ENCODE measurements around the gene KRT86.

Gene KRT86

DNA sequence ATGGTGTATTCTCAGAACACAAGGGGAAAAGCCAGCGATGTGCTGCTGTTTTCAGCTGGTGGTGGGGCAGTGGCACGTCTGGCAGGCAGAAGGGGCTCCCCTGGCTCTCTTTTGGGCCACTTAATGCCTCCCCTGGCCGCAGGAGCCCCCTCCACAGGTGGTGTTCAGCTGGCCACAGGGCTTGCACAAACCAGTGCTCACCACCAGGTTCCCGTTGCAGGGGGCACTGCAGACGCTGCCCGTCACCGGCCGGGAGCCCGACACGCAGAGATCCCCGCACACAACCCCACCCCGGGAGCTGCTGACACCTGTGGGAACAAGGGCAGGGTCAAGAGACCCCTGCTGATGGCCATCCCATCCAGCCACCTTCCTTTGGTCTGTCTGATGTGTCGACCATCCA, 40.1 kb downstream of the KRT86 start:
- DNase-seq (ENCODE audit: low spot score): no peak

DNA sequence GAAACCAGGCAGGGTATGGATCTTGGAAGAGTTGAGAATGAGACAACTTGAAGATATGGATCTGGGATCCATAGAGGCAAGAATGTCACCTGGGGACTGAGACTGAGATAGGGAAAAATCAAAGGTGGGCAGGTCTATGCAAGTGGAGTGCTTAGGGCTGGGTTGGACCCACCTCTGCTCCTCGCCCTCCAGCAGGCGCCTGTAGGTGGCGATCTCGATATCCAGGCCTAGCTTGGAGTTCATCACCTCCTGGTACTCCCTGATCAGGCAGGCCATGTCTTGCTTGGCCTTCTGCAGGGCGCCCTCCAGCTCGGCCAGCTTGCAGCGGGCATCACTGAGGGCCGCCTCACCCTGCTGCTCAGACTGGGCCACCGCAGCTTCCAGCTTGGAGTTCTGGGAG, 41.3 kb downstream of the KRT86 start:
- DNase-seq (ENCODE audit: low spot score): peak; percentile 74

DNA sequence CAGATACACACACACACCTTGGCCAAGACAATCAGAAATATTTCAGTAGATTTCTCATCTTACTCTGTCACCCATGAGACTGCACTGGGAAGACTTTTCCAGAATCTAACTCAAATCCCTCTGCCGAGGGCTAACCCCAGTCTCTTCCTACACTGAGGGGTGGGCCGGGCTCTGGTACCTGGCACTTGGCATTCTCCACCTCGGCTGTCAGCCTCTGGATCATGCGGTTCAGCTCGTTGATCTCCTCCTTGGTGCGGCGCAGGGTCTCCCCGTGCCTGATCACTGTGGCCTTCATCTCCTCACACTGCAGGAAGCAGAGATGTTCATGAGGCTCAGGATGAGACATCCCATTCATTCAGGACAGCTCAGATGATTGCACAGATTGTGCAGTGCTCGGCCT, 41.8 kb downstream of the KRT86 start:
- no peak for DNase-seq (ENCODE audit: low spot score)

DNA sequence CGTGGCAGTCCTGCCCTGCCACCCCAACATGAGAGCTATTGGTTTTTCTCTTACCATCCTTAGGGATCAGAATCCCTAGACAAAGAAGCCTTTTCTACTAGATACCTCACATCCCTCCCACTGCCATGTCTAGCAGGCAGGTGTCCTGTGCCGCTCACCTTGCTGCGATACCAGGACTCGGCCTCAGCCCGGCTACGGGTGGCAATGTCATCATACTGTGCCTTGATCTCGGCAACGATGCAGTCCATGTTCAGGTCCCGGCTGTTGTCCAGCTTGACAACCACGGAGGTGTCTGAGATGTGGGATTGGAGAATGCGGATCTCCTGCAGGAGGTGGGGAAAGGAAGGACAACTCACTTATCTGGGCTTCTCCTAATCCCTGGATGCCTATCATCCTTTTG, 42.3 kb downstream of the KRT86 start:
- DNase-seq (ENCODE audit: low spot score): no peak

DNA sequence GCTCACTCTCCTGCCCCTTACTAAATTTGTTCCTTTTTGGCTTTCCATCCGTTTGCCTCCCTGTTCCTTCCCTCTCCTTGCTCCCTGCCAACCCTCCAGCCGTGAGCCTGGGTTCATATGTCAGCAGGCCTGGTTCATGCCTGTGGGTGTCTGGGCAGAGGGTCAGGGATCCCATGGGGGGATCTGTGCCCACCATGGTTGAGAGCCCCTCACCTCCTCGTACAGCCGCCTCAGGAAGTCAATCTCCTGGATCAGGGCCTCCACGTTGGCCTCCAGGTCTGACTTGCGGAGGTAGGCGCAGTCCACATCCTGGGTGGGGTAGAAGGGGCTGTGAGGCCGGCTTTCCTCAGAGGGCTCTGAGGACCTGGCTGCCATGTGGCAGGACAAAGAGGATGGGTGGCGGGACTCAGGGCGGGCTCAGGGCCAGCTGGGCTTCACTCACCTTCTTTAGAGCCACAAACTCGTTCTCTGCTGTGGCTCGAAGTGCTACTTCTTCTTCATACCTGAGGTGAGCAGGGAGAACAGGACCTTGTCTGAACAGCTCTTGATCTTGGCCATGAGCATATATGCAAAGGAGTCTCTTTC, 43.1 kb downstream of the KRT86 start:
- DNase-seq (ENCODE audit: low spot score): no peak

DNA sequence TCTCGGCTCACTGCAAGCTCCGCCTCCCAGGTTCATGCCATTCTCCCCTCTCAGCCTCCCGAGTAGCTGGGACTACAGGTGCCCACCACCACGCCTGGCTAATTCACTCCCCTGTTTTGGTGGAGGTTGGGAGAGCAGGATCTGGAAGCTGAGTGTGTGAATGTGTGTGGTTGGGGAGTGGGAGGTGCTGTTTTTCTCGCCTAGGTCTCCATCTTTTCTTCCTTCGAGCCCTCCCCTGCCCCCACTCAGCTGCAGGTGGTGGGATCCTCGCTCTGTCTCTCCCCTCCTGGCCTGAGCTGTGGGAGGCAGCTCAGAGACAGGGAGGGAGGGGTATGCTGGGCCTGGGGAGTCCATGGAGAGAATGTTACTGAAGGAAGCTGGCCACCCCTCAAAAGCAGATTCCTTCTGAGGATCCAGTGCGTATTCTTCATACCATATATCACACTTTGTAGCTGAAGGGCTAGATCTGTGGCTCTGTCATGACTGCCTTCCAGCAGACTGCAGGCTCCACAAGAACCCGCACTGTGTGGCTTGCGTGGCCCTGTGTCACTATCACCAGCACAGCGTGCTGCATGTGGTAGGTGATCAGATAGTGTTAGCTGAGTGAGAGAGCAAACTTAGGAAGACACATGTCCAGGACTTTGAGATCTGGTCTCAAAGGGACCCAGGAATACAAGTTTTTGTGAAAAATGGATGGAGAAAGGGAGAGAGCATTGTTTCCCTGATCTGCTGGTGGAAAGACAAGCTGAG, 44.0 kb downstream of the KRT86 start:
- no peak for DNase-seq (ENCODE audit: low spot score)

DNA sequence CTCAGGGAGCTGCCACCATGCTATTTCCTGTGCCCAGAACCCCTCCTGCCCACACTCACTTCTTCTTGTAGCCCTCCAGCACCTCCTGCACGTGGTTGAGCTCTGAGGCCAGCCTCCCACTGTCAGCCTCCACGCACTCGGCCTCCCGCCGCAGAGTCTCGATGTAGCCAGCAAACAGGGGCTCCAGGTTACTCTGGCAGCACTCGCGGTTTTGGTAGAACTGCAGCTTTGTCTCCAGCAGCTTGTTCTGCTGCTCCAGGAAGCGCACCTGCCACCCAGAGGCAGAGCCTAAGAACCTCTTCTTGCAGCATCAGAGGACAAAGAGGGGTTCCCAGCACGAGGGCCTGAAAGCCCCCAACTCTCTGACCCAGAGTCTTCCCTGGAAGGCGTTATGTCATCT, 44.7 kb downstream of the KRT86 start:
- no peak for DNase-seq (ENCODE audit: low spot score)

DNA sequence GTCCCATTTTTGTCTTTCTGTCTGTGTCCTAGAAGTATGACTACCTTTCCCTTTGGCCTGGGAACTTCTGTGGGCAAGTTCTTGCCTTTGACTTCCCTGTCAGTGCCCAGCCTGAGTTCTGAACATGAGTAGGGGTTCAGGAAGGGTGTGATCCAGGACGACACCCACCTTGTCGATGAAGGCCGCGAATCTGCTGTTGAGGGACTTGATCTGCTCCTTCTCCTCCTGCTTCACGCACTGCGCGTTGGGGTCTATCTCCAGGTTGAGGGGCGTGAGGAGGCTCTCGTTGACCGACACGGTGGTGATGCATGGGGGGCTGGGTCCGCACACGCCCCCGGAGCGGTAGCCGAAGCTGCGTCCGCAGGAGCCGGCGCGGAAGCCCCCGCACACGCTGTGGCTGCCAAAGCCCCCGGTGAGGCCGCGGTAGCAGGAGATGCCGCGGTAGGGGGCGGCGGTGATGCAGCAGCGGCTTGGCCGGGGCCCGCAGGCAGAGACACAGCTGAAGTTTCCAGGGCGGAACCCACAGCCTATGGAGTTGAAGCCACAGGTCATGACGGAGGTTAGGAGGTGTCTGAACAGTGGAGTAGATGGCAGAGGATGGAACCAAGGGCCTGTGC, 46.4 kb downstream of the KRT86 start, which contains the start of gene KRT83:
Gene KRT83 (minus strand): TSS at position 615 of the 617 bp plus-strand sequence. CDS start 63 bp downstream, at position 552.
- no peak for DNase-seq (ENCODE audit: low spot score)

DNA sequence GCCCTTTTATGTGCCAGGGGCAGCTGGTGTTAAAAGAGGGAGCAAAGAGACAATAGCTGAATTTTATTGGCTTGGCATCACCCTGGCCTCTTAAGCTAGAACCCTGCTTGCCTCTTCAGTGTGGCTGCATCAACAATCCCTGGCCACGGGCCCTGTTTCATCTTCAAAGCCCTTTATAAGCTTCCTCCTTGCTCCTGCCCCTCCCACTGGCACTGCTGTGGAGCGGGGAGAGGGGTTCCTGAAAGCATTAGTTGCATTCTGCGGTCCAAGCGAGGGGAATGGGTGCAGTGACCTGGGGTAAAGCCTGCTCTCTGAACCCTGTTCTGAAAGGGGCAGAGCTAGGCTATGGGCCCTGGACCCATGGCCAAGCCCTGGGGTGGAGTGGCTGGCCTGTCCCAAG, 47.0 kb downstream of the KRT86 start:
- no peak for DNase-seq (ENCODE audit: low spot score)

DNA sequence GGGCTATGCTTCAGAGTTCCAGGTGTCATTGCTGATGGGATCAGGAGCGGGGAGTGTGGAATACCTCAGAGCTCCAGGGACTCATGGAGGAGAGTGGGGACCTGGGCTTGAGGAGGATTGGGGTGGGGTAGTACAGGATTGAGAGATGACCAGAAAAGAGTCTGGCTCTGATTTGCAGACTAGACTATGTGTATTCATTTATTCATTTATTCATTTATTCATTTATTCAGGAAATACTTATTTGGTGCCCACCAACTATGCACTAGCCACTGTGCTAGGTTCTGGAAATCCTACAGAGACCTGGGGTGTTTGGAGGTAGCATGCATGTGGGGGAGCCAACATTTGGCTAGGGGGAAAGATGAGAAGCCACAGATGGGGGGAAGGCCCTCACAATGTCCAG, 47.6 kb downstream of the KRT86 start:
- no peak for DNase-seq (ENCODE audit: low spot score)

DNA sequence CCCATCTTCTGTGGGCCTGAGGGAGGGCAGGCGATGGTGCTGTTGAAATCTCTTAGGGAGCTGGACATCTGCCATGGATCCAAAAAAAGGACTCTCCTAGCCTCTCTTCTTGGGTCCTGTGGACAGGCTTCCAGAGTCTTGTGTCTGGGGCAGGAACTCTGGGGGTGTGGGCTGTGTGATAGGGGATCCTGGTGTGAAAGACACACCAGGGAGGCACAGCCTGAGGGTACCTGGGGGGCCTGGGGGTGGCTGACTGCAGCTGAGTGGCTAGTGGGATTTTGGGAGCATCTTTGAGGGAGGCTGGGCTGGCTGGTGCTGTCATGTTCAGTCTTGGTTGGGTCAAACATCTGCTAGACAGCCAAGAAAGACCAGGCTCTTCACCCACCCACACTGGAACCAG, 48.6 kb downstream of the KRT86 start:
- no peak for DNase-seq (ENCODE audit: low spot score)

DNA sequence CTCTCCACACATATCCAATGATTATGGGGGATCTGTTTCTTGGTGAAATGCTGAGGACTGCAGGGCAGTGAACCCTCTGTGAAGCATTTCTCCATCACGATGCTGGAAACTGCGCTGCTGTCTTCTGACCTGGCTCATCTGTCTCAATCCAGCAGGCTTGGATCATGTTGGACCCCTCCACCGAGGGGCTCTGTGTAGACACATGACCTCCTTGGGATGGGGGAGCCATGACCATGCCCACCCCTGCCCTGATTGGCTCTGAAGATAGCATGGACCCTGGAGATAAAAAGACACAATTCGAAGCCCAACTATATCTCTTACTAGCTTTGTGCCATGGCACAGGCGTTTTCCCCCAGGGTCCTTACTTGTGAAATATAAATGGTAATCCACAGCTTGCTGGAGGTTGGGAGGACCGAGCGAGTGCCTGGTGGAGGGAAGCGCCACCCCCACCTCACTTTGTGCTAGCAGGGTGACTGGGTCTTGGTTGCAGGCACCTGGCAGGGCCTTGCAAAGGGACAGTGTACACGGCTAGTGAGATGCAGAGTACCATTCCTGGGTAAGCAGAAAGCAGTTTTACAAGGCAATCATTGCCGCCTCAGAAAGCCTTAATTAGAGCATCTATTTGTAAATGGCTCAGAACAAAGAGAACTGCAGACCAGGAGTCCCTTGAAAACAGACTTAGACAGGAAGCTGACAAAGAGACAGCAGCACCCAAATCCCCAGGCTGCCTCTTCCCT, 49.1 kb downstream of the KRT86 start:
- no peak for DNase-seq (ENCODE audit: low spot score)

DNA sequence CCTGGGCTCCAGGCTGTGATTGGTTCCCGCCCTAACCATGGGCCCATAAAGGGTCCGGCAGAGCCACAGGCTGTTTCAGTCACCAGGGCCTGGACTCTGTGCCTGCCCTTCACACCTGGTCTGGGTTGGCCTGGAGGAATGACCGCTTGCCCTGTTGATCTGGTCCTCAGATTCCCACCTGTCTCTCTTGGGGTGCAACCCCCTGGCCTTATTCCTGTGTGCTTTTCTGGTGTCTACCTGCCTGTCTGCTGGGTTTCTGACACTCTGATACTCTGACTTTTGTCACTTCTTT, 49.7 kb downstream of the KRT86 start:
- no peak for DNase-seq (ENCODE audit: low spot score)

DNA sequence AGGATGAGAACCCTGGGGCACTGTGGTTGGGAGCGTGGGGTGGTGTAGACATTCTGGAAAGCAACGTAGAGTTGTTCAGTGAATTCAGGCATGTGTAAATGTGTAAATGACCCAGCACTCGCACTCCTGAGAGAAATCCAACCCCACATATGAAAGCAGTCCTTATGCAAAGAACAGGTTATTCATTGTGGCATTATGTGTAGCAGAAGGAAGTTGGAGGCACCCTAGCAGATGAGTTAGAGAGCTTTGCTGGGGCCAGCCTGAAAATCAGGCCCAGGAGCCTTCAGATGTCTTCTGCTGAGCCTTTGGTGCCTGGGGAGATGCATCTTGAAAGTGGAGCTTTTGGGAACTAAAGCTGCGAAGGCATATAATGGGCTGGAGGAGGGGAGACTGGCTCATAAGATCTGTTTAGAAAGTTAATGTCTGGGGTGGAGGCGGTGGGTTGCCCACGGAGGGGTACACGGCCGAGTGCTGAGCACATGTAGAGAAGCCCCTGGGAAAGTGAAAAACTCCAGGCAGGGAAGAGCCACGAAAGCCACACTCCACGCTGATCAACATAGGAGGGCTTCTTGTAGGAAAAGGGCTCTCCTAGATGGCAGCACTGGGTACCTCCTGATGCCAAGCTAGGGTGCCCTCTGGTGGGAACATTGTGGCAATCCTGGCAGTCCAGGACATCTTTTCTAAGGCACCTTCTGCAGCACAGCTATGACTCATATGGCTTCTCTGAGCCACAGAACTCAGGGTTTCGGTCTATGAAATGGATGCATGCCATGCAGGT, 52.8 kb downstream of the KRT86 start:
- DNase-seq (ENCODE audit: low spot score): peak; percentile 79

DNA sequence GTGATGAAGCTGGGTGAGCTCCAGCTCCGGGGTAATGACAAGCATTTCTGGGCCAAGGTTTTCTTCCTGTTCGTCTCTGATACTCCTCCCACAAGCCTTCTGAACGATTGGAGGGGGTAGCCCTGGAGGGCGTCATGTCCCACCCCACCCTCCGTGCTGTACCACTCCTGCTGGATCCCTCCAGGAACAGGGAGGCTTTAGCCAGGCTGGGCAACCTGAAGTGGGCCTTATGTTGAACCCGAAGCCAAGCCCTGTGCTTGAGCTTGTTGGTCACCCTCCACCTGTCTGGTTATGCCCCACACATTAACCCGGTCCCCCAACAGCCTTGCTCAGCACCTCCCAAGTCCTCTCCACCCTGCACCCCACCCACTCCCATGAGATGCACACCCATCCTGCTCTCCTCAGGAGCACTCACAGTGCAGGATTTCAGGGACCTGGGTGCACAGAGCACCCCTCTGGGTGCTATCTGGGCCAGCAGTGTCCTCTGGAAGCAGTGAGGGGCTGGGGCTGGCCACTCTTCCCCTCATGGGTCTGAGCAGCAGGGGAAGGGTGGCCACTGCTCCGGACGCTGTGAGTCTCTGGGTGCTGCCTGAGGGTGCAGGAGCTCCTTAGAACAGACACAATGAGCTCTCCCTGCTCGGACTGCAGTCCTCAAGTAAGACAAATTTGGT, 53.5 kb downstream of the KRT86 start:
- DNase-seq (ENCODE audit: low spot score): no peak

DNA sequence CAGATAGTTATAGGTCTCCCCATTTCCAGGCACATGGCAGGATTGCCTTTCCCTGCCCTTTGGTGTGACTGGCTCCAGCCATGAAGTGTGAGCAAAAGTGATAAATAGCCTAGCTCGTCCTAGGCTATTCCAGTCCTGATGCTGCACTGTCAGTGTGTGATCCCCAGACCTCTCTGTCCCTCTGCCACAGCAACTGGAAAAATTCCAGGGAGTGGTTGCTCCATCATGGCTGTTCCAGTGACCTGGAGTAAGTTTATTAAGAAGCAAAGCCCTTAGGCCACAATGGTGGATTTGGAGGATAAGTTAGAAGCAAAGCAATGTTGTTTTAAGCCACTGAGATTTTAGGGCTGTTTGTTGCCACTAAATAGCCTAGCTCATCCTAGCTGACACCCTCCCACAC, 56.6 kb downstream of the KRT86 start:
- no peak for DNase-seq (ENCODE audit: low spot score)

DNA sequence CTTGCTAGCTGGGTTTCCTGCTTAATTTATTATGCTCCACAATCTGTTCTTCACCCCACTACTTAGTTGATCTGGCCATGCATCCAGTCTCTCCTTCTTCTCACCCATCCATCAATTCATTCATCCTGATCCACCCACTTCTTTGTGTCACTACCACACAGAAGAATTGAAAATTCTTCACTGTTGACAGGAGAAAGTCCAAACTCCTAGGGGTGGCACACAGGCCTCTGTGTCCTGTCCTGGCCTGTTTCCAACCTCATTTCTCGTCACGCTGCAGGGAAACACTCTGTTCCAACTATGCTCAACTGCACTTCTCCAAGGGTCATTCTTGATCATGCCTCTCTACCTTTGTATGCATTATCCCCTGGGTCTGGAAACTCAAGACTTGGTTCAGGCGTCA, 57.4 kb downstream of the KRT86 start:
- DNase-seq (ENCODE audit: low spot score): no peak

DNA sequence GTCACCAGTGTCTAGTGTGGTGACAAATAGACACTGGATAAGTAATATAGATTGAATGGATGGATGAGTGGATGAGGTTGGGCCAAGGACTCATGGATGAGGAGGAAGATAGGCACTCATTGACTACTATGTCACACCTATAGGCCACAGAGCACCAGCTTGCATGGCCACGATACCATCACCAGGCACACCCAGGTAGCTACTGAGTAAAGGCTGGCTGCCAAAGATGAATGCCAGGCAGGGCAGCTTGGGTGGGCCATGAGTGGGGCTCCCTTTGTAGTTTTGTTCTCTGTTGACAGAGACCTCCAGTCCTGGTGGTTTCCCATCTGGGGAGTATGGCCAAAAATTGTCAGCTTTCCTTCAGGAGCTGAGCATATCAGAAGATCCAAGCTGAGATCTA, 57.9 kb downstream of the KRT86 start:
- no peak for DNase-seq (ENCODE audit: low spot score)

DNA sequence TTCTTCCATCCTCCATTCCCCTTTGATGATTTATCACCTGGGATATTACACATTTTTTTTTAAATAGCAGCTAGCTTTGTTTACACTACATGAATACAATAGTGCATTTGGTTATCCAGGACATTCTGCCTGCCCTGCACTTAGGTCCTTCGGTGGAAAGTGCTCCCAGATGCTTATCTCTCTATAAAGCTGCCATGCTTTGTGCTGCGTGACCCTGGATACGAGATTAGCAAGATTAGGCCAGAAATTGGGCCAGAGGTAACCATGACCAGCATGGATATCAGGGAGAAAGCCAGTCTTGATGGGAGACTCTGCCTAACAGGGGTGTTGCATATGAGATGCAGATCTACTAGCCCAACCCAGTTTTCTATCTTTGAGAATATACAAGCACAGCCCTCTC, 58.9 kb downstream of the KRT86 start:
- DNase-seq (ENCODE audit: low spot score): no peak

DNA sequence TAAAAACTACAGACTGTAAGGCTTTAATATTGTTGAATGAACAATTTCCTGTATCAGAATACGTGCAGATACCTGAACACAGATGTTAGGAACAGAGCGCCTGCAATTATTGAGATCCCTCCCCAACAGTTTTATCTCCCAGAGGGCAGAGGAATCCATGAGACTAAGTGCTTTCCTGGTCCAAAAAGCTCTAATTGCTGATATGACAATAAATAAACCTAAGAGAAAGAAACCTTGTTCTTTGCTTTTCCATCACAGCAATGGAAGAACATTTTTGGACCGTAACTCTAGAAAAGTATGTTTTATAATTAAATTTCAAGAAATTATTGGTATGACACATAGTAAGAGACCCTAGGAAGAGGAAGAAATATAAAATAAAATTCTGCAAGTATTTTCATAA, 59.7 kb downstream of the KRT86 start:
- no peak for DNase-seq (ENCODE audit: low spot score)

DNA sequence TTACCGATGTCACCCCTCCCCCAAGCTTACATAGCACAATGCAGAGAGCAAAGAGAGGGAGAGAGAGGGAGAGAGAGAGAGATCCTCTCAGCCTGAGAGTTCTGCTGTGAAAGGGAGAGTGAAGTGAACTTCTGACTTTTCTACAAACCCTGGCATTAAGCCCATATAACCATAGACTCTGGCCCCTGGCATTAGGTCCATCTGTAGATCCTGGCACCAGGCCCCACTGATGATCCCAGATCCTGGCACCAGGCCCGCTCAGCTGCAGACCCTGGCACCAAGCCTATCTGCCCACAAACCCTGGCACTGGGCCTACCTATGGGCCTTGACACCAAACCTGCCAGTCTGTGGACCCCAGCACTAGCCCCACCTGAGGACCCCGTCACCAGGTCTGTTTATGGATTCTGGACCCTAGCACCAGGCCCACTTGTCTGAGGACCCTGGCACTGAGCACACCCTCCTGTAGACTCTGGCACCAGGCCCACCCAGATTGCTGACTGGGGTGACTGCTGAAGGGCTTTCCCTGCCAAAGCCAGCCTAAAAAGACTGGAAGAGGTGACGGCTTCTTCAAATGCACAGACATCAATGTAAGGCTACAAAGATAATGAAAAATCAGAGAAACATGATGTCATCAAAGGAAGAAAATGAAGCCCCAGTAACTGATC, 61.3 kb downstream of the KRT86 start:
- no peak for DNase-seq (ENCODE audit: low spot score)
